ENCODE data around the gene GJD4. TPM values are rescaled to one million over a fixed set of nuclear protein-coding genes. Genes with fewer than 3 reads are reported as not detected.

Gene GJD4
- total RNA-seq, 6 experiments from 2014 or later = not detected

DNA sequence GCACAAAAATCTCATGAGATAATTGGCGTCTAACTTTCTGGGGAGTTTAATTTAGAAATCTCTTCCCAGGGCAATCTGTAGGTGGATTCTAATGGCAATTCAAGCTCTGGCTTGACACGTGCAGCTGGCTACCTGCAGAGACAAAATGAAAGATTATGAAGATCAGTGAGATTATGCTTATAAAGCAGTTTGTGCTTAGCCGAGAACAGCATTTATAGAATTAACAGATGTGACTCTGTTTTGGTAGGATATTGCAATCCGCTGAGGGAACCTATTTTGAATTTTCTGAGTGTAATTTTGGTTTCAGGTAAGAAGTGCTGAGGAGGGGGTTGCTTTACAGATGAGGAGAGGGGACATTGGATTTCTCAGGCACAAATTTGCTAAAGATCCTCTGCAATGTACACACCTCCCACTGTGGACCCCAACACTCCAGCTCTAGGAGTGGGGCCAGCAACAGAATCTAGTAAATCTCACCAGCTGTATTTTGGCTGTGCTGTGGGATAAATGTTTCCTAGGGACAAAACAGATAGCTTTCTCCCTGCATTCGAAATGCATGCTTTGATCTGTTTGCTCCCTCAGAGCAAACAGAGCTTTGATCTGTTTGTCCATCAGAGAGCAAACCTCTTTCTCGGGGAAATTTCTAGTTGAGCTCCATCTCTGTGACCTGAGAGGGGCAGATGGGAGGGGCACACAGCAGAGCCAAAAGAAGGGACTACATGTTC, 7.4 kb downstream of the GJD4 start:
- peak; percentile 81 to 92 (median 86) for ATAC-seq
- peaks cover 0 to 18% (median 0%) of the 10 kb centered on the region in 4 donors for H3K4me1 ChIP-seq
- peaks cover 0 to 5% of the 10 kb centered on the region in 2 donors for H3K27me3 ChIP-seq
- no peaks in the 10 kb centered on the region for H3K9me3 ChIP-seq
- H3K36me3 ChIP-seq = no peaks in the 10 kb centered on the region
- peak overlapping the region in 1 of 3 donors; percentile 51 for H3K27ac ChIP-seq
- DNase-seq = no peak
- TF ChIP-seq, protein P1, sequence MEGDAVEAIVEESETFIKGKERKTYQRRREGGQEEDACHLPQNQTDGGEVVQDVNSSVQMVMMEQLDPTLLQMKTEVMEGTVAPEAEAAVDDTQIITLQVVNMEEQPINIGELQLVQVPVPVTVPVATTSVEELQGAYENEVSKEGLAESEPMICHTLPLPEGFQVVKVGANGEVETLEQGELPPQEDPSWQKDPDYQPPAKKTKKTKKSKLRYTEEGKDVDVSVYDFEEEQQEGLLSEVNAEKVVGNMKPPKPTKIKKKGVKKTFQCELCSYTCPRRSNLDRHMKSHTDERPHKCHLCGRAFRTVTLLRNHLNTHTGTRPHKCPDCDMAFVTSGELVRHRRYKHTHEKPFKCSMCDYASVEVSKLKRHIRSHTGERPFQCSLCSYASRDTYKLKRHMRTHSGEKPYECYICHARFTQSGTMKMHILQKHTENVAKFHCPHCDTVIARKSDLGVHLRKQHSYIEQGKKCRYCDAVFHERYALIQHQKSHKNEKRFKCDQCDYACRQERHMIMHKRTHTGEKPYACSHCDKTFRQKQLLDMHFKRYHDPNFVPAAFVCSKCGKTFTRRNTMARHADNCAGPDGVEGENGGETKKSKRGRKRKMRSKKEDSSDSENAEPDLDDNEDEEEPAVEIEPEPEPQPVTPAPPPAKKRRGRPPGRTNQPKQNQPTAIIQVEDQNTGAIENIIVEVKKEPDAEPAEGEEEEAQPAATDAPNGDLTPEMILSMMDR (IDR thresholded peaks at IDR 0.05) = no peak
- WGBS (ENCODE audit: insufficient coverage, low coverage, low lambda C conversion rate, missing lambda C conversion rate) = 20% methylated on average over 6 of the region's 6 CpGs
- H3K4me3 ChIP-seq = no peak overlapping the region
- intact Hi-C loops (cut with DNase I) = no loop called here

DNA sequence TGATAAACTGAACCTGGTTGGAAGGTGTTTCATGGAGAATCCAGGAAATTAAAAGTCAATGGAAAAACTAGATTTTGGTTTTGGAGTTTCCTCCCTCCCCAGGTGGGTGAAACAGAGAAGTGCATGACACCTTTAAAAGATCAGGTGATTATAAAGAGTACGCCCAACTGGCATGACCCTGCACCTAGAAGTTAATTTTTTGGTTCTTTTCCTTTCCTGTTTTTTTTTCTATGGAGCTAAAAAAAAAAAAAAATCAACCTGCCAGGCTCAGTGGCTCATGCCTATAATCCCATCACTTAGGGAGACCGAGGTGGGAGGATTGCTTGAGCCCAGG, 7.9 kb downstream of the GJD4 start:
- Histone ChIP-seq H3K27ac (peak overlapping the region in 1 of 3 donors; percentile 27), H3K4me3 (no peak overlapping the region), H3K27me3 (peaks cover 0 to 5% of the 10 kb centered on the region in 2 donors), H3K9me3 (no peaks in the 10 kb centered on the region), H3K36me3 (no peaks in the 10 kb centered on the region), H3K4me1 (peaks cover 0 to 18% (median 0%) of the 10 kb centered on the region in 4 donors)
- 24% methylated on average over 2 of the region's 2 CpGs for WGBS (ENCODE audit: insufficient coverage, low coverage, low lambda C conversion rate, missing lambda C conversion rate)
- no peak for TF ChIP-seq POLR2A (IDR thresholded peaks at IDR 0.05)
- TF ChIP-seq, protein P1 (IDR thresholded peaks at IDR 0.05) = no peak
- peak in 2 of 4 donors; percentile 51 to 73 for ATAC-seq
- intact Hi-C loops (cut with DNase I) = no loop called here
- DNase-seq = no peak

DNA sequence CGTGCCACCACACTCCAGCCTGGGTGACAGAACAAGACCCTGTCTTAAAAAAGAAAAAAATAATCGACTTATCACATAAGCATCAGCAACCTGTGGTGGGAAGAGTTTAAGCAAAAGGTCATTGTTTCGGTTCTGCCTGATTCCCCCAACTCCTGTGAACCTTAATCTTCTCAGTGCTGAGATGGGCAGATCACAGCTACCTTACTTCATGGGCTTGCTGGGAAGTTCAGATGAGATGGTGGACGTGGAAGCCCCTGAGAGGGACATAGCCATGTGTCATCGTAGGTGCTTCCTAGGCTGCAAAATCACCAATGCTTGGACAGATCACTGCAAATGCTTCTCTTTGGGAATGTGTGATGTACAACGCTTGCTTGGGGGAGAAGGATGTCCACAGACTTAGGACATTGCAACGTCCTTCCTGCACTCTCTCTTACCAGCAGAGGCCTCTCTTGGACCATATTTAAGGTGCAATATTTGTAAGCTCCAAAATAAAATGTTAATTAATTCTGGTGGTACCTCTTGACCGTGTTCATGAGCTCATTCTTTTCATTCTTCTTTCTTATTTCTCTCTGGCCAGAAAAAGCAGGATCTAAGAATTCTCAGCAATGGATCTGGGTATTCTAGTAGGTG, 8.6 kb downstream of the GJD4 start:
- Histone ChIP-seq H3K4me1 (peaks cover 0 to 18% (median 0%) of the 10 kb centered on the region in 4 donors), H3K4me3 (no peak overlapping the region), H3K27ac (peak overlapping the region in 1 of 3 donors; percentile 27), H3K36me3 (no peaks in the 10 kb centered on the region), H3K27me3 (no peaks in the 10 kb centered on the region), H3K9me3 (no peaks in the 10 kb centered on the region)
- intact Hi-C loops (cut with DNase I) = no loop called here
- ATAC-seq (peak; percentile 29 to 68 (median 50)), DNase-seq (no peak)
- 60% methylated on average over 5 of the region's 8 CpGs for WGBS (ENCODE audit: insufficient coverage, low coverage, low lambda C conversion rate, missing lambda C conversion rate)
- no peak for TF ChIP-seq POLR2A (IDR thresholded peaks at IDR 0.05)
- TF ChIP-seq, protein P1 (IDR thresholded peaks at IDR 0.05) = peak; percentile 18 to 54 (median 24)

DNA sequence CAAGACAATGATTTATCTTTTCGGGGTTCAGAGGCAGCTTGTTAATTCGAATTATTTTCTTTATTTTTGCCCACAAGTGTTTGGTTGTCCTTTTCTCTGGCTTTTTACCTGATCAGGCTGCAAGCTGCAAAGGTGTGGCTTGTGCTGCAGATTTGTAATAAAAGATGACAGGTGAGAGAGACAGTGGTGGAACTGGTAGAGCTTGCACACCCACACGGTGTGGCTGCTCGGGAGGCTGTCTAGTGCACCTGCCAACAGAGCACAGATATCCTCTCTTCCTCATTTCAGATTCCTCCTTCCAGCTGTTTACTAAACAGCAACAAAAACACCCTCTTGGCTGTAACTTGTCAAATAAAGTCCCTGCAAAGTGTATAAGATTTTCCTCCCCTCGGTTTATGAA, 9.2 kb downstream of the GJD4 start:
- ATAC-seq (no peak), DNase-seq (no peak)
- peaks cover 0 to 18% (median 0%) of the 10 kb centered on the region in 4 donors for H3K4me1 ChIP-seq
- H3K9me3 ChIP-seq = no peaks in the 10 kb centered on the region
- H3K36me3 ChIP-seq = no peaks in the 10 kb centered on the region
- H3K27me3 ChIP-seq = no peaks in the 10 kb centered on the region
- intact Hi-C loops (cut with DNase I) = no loop called here
- 49% methylated on average over 5 of the region's 5 CpGs for WGBS (ENCODE audit: insufficient coverage, low coverage, low lambda C conversion rate, missing lambda C conversion rate)
- H3K27ac ChIP-seq = no peak overlapping the region
- no peak for TF ChIP-seq POLR2A (IDR thresholded peaks at IDR 0.05)
- TF ChIP-seq, protein P1 (IDR thresholded peaks at IDR 0.05) = no peak
- no peak overlapping the region for H3K4me3 ChIP-seq

Measured in right lobe of liver (tissue), 6 donors.